Neuronal stem cell (in vitro differentiated cells): Measurements from ENCODE around the gene ACACB.

Experiments
- DNase-seq: peaks from one replicate; pipeline ENCODE4 v3.0.0-alpha.2; 2013; ENCODE audit warnings: low spot score
- H2AFZ ChIP-seq: one replicate; pipeline ENCODE4 v1.6.1; 2013; ENCODE audit warnings: mild to moderate bottlenecking, low read length, inconsistent platforms
- H2AK5ac ChIP-seq: 2 replicates; pipeline ENCODE4 v1.6.1; 2013; ENCODE audit warnings: low read depth, mild to moderate bottlenecking, inconsistent platforms, low read length, moderate library complexity, mixed read lengths
- H2BK120ac ChIP-seq: 2 replicates; pipeline ENCODE4 v1.6.1; 2013; ENCODE audit warnings: low read depth, mild to moderate bottlenecking, inconsistent platforms, low read length, moderate library complexity, mixed read lengths
- H2BK12ac ChIP-seq: one replicate; pipeline ENCODE4 v1.6.1; 2013; ENCODE audit warnings: low read length, inconsistent platforms
- H2BK15ac ChIP-seq: 2 replicates; pipeline ENCODE4 v1.6.1; 2013; ENCODE audit warnings: mild to moderate bottlenecking, low read length, inconsistent platforms, mixed read lengths
- H2BK5ac ChIP-seq: one replicate; pipeline ENCODE4 v1.6.1; 2013; ENCODE audit warnings: inconsistent platforms, mild to moderate bottlenecking, low read length, moderate library complexity
- H3K14ac ChIP-seq: one replicate; pipeline ENCODE4 v1.6.1; 2013; ENCODE audit warnings: low read length, inconsistent platforms
- H3K18ac ChIP-seq: 2 replicates; pipeline ENCODE4 v1.6.1; 2013; ENCODE audit warnings: low read length, inconsistent platforms
- H3K23ac ChIP-seq: 2 replicates; pipeline ENCODE4 v1.6.1; 2013; ENCODE audit warnings: low read depth, mild to moderate bottlenecking, mixed read lengths, low read length, inconsistent platforms; ENCODE audit not compliant: poor library complexity
- H3K27ac ChIP-seq: replicated peaks from 3 replicates; pipeline ENCODE4 v1.5.1; 2013; ENCODE audit warnings: low read length, inconsistent platforms
- H3K27me3 ChIP-seq, 3 experiments: 2 replicates each; pipeline ENCODE4 v1.6.1; 2013; ENCODE audit warnings: low read length in 3 of 3, mild to moderate bottlenecking in 2 of 3, inconsistent platforms in 1 of 3, low read depth in 1 of 3, mixed read lengths in 1 of 3, moderate library complexity in 1 of 3; ENCODE audit not compliant: control insufficient read depth in 3 of 3, insufficient read depth in 3 of 3
- H3K36me3 ChIP-seq, 2 donors: replicated peaks in 1 of 2; 2 replicates each; pipeline ENCODE4 v1.6.1; 2013; ENCODE audit warnings: low read length in 2 of 2; ENCODE audit not compliant: control insufficient read depth in 2 of 2, insufficient read depth in 2 of 2
- H3K4ac ChIP-seq: 2 replicates; pipeline ENCODE4 v1.6.1; 2013; ENCODE audit warnings: inconsistent platforms, mild to moderate bottlenecking, low read length, moderate library complexity
- H3K4me1 ChIP-seq, 2 donors: 1 replicate in 1 of 2; 2 replicates in 1 of 2; pipeline ENCODE4 v1.6.1; 2013; ENCODE audit warnings: low read length in 2 of 2, low read depth in 1 of 2; ENCODE audit not compliant: control insufficient read depth in 2 of 2, insufficient read depth in 1 of 2
- H3K4me2 ChIP-seq: one replicate; pipeline ENCODE4 v1.6.1; 2013; ENCODE audit warnings: mild to moderate bottlenecking, low read length, inconsistent platforms; ENCODE audit not compliant: insufficient read depth, poor library complexity, severe bottlenecking
- H3K4me3 ChIP-seq, 2 donors: 2 replicates each; pipeline ENCODE4 v1.5.1; 2013; ENCODE audit warnings: low read length in 2 of 2, mild to moderate bottlenecking in 2 of 2, inconsistent platforms in 1 of 2, moderate library complexity in 1 of 2
- H3K79me1 ChIP-seq: one replicate; pipeline ENCODE4 v1.6.1; 2013; ENCODE audit warnings: low read depth, mild to moderate bottlenecking, inconsistent platforms, low read length, moderate library complexity
- H3K9ac ChIP-seq: one replicate; pipeline ENCODE4 v1.6.1; 2013; ENCODE audit warnings: mild to moderate bottlenecking, low read depth, low read length, inconsistent platforms; ENCODE audit not compliant: poor library complexity
- H3K9me3 ChIP-seq, 2 donors: replicated peaks in 1 of 2; 2 replicates each; pipeline versions ENCODE3 to v1.6.1; 2013; ENCODE audit warnings: low read length in 2 of 2, mild to moderate bottlenecking in 2 of 2, inconsistent platforms in 1 of 2, low read depth in 1 of 2, mixed read lengths in 1 of 2, moderate library complexity in 1 of 2; ENCODE audit not compliant: control insufficient read depth in 2 of 2, insufficient read depth in 1 of 2
- H4K8ac ChIP-seq: one replicate; pipeline ENCODE4 v1.6.1; 2013; ENCODE audit warnings: low read depth, mild to moderate bottlenecking, inconsistent platforms, low read length, moderate library complexity
- H4K91ac ChIP-seq: one replicate; pipeline ENCODE4 v1.6.1; 2013; ENCODE audit warnings: low read length, low read depth, mild to moderate bottlenecking, inconsistent platforms; ENCODE audit not compliant: poor library complexity
- WGBS, 2 donors: extraction: QIAGEN DNeasy Blood & Tissue Kit; methylation state at CpG; one replicate each; pipeline ENCODE4 v1.1.7; 2013; ENCODE audit warnings: missing lambda C conversion rate in 2 of 2, mixed read lengths in 1 of 2; ENCODE audit not compliant: insufficient read length in 2 of 2, insufficient replicate concordance in 1 of 2; ENCODE audit errors: extremely low coverage in 2 of 2; 5-methylcytosine and 5-hydroxymethylcytosine counted together

Gene ACACB

GRCh38 chr12:109110988-109111495 is 5.3 kb upstream of the ACACB start:
- H2AK5ac ChIP-seq: no peak overlapping the region
- H3K18ac ChIP-seq: peak overlapping the region; percentile 62
- no peaks in the 10 kb centered on the region for H3K27me3 ChIP-seq
- peak overlapping the region; percentile 75 for H3K4me2 ChIP-seq
- peak overlapping the region; percentile 45 for H3K23ac ChIP-seq
- H3K4ac ChIP-seq: no peak overlapping the region
- H2BK15ac ChIP-seq: peak overlapping the region; percentile 41
- H2AFZ ChIP-seq: peak overlapping the region; percentile 95
- H3K36me3 ChIP-seq: peaks cover 17 to 43% of the 10 kb centered on the region in 2 donors
- peak overlapping the region; percentile 64 for H3K27ac ChIP-seq
- peak overlapping the region; percentile 64 for H3K9ac ChIP-seq
- H3K4me1 ChIP-seq: peaks cover 14 to 21% of the 10 kb centered on the region in 2 donors
- H3K14ac ChIP-seq: no peak overlapping the region
- peaks cover 3% of the 10 kb centered on the region for H3K79me1 ChIP-seq
- H2BK5ac ChIP-seq: no peak overlapping the region
- peak; percentile 75 for DNase-seq
- no peaks in the 10 kb centered on the region for H3K9me3 ChIP-seq
- H4K8ac ChIP-seq: no peak overlapping the region
- no peak overlapping the region for H4K91ac ChIP-seq
- WGBS, 2 donors: no CpG with 5 or more reads among the region's 28 CpGs
- no peak overlapping the region for H2BK120ac ChIP-seq
- peak overlapping the region; percentile 13 to 76 for H3K4me3 ChIP-seq
- no peak overlapping the region for H2BK12ac ChIP-seq

GRCh38 chr12:109112720-109113465 is 3.5 kb upstream of the ACACB start:
- no peaks in the 10 kb centered on the region for H3K79me1 ChIP-seq
- no peak overlapping the region for H2BK12ac ChIP-seq
- no peak overlapping the region for H4K8ac ChIP-seq
- H3K18ac ChIP-seq: no peak overlapping the region
- no peak overlapping the region for H2AK5ac ChIP-seq
- H3K9ac ChIP-seq: no peak overlapping the region
- no peaks in the 10 kb centered on the region for H3K27me3 ChIP-seq
- no peak overlapping the region for H4K91ac ChIP-seq
- no peak overlapping the region for H2BK120ac ChIP-seq
- no peak overlapping the region for H2AFZ ChIP-seq
- DNase-seq: no peak
- H3K14ac ChIP-seq: no peak overlapping the region
- peaks cover 17 to 24% of the 10 kb centered on the region in 2 donors for H3K4me1 ChIP-seq
- H3K36me3 ChIP-seq: peaks cover 10 to 28% of the 10 kb centered on the region in 2 donors
- H3K4me2 ChIP-seq: no peak overlapping the region
- H3K9me3 ChIP-seq: no peaks in the 10 kb centered on the region
- H3K27ac ChIP-seq: no peak overlapping the region
- H2BK5ac ChIP-seq: no peak overlapping the region
- no peak overlapping the region for H3K4ac ChIP-seq
- no peak overlapping the region for H3K23ac ChIP-seq
- no CpG with 5 or more reads among the region's 11 CpGs for WGBS, 2 donors
- no peak overlapping the region for H2BK15ac ChIP-seq
- H3K4me3 ChIP-seq: no peak overlapping the region

DNA sequence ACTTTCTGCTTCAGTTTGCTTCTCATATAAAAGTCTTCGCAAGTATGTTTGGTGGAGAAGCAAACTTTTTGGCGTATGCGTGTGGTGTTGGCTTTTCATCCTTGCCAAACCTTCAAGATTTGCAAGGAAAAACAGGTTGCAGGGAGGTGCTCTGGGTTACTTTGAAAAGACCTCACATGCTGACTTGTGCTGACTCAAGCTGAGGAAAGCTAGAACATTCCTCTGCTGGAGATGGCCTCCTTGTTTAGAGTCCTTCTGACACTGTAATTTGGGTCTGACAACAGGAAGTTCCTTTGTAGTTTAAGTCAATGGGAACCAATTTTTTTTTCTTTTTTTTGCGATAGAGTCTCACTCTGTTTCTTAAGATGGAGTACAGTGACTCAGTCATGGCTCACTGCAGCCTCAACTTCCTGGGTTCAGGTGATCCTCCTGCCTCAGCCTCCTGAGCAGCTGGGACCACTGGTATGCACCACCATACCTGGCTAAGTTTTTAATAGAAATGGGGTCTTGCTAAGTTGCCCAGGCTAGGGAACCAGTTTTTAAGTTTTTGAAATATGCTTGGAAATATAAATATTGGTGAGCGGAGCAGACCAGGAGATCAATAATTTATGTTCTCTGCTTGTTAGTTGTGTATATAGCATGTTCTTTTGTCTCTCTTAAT is 2.6 kb upstream of the ACACB start:
- no peak for DNase-seq
- Histone ChIP-seq H3K23ac (no peak overlapping the region), H3K4me2 (no peak overlapping the region), H3K14ac (no peak overlapping the region), H2BK12ac (no peak overlapping the region), H3K4me1 (peaks cover 17 to 24% of the 10 kb centered on the region in 2 donors), H3K79me1 (no peaks in the 10 kb centered on the region), H3K36me3 (peaks cover 9 to 19% of the 10 kb centered on the region in 2 donors), H3K18ac (no peak overlapping the region), H3K9me3 (no peaks in the 10 kb centered on the region), H2BK15ac (no peak overlapping the region), H2BK5ac (no peak overlapping the region), H4K91ac (no peak overlapping the region), H2BK120ac (no peak overlapping the region), H3K9ac (no peak overlapping the region), H3K27ac (no peak overlapping the region), H4K8ac (no peak overlapping the region), H3K4ac (no peak overlapping the region), H2AFZ (no peak overlapping the region), H3K4me3 (no peak overlapping the region), H3K27me3 (no peaks in the 10 kb centered on the region), H2AK5ac (no peak overlapping the region)
- no CpG with 5 or more reads among the region's 5 CpGs for WGBS, 2 donors

GRCh38 chr12:109114644-109115043 is 1.7 kb upstream of the ACACB start:
- Histone ChIP-seq H3K23ac (no peak overlapping the region), H3K27ac (no peak overlapping the region), H2BK120ac (no peak overlapping the region), H3K9ac (no peak overlapping the region), H2BK12ac (no peak overlapping the region), H3K4me2 (no peak overlapping the region), H2BK5ac (no peak overlapping the region), H3K4me3 (no peak overlapping the region), H3K14ac (no peak overlapping the region), H3K18ac (no peak overlapping the region), H3K36me3 (peaks cover 6 to 14% of the 10 kb centered on the region in 2 donors), H2AK5ac (no peak overlapping the region), H2AFZ (no peak overlapping the region), H3K4me1 (peaks cover 17 to 24% of the 10 kb centered on the region in 2 donors), H4K91ac (no peak overlapping the region), H4K8ac (no peak overlapping the region), H3K9me3 (no peaks in the 10 kb centered on the region), H3K79me1 (no peaks in the 10 kb centered on the region), H3K4ac (no peak overlapping the region), H3K27me3 (no peaks in the 10 kb centered on the region), H2BK15ac (no peak overlapping the region)
- no peak for DNase-seq
- WGBS, 2 donors: no CpG with 5 or more reads among the region's 2 CpGs
